HG03045 (cell line): Measurements from ENCODE around the gene RHD.
"Not testable (repeated sequence)": the region's sequence is repeated elsewhere in the genome, so short reads cannot be mapped to it uniquely, and the experiment has no call there.

ENCODE experiments used
- ATAC-seq: cut with Tn5 transposase; IDR thresholded peaks from one replicate; pipeline ENCODE4 v1.9.1; 2021; ENCODE audit warnings: mild to moderate bottlenecking, moderate library complexity; ENCODE audit not compliant: unreplicated experiment

Gene RHD

GRCh38 chr1:25256578-25256965 is 15.7 kb upstream of the RHD start:
- ATAC-seq, result no peak

GRCh38 chr1:25257196-25257595 is 15.1 kb upstream of the RHD start:
- no peak for ATAC-seq

- ATAC-seq, result not testable (repeated sequence)
Measured at GRCh38 chr1:25259813-25260212, 12.5 kb upstream of the RHD start.

GRCh38 chr1:25260336-25260735 is 12.0 kb upstream of the RHD start:
- ATAC-seq, result not testable (repeated sequence)

GRCh38 chr1:25266554-25267287 is 5.6 kb upstream of the RHD start:
- ATAC-seq, result peak; percentile 36

- ATAC-seq, result peak; percentile 69
Measured at GRCh38 chr1:25267288-25268142, 4.8 kb upstream of the RHD start.

GRCh38 chr1:25268143-25268760 is 4.1 kb upstream of the RHD start:
- not testable (repeated sequence) for ATAC-seq

GRCh38 chr1:25275648-25276047 is 3.3 kb downstream of the RHD start:
- ATAC-seq, result not testable (repeated sequence)

GRCh38 chr1:25277295-25277694 is 5.0 kb downstream of the RHD start:
- not testable (repeated sequence) for ATAC-seq

- ATAC-seq, result not testable (repeated sequence)
Measured at GRCh38 chr1:25278358-25278757, 6.0 kb downstream of the RHD start.

GRCh38 chr1:25278790-25279189 is 6.5 kb downstream of the RHD start:
- ATAC-seq, result not testable (repeated sequence)

GRCh38 chr1:25279693-25280111 is 7.4 kb downstream of the RHD start:
- ATAC-seq, result not testable (repeated sequence)

GRCh38 chr1:25285862-25286261 is 13.6 kb downstream of the RHD start:
- ATAC-seq, result not testable (repeated sequence)

- not testable (repeated sequence) for ATAC-seq
Measured at GRCh38 chr1:25287164-25287563, 14.9 kb downstream of the RHD start.

- ATAC-seq, result not testable (repeated sequence)
Measured at GRCh38 chr1:25288573-25289101, 16.3 kb downstream of the RHD start.

GRCh38 chr1:25290043-25290442 is 17.7 kb downstream of the RHD start:
- not testable (repeated sequence) for ATAC-seq

- not testable (repeated sequence) for ATAC-seq
Measured at GRCh38 chr1:25293426-25293825, 21.1 kb downstream of the RHD start.

- ATAC-seq, result not testable (repeated sequence)
Measured at GRCh38 chr1:25294889-25295826, 22.8 kb downstream of the RHD start.

- not testable (repeated sequence) for ATAC-seq
Measured at GRCh38 chr1:25296501-25296900, 24.2 kb downstream of the RHD start.

GRCh38 chr1:25300729-25301128 is 28.4 kb downstream of the RHD start:
- not testable (repeated sequence) for ATAC-seq
